H1 (cell line): ENCODE results near the gene NCOA5. TPM values are rescaled to one million over a fixed set of nuclear protein-coding genes. Genes with fewer than 3 reads are reported as not detected.

Experiments used
- CTCF ChIA-PET: fragments of 300-600 bp; sonication (Branson Sonifier 250); formaldehyde crosslinking; loops from one replicate; lab custom pipeline; 2021; ENCODE audit not compliant: partially characterized antibody; lab: Charles Lee
- POLR2A ChIA-PET: fragments of 300-600 bp; sonication (Branson Sonifier 250); formaldehyde crosslinking; loops from one replicate; lab custom pipeline; 2021; ENCODE audit warnings: inconsistent platforms; ENCODE audit not compliant: partially characterized antibody; lab: Charles Lee
- DNase-seq, 2 experiments: peaks; one replicate each; pipeline versions ENCODE4 v3.0.0 to v3.0.0-alpha.2; 2010 to 2022; ENCODE audit warnings: low spot score in 2 of 2, low read depth in 1 of 2, mixed read lengths in 1 of 2
- FAIRE-seq: peaks from 2 replicates; lab custom pipeline; 2011; peaks lifted over from hg19 to GRCh38; lab: Jason Lieb, UNC
- H2AFZ ChIP-seq: 2 replicates; pipeline ENCODE4 v1.8.1; 2012; ENCODE audit warnings: low read length, inconsistent platforms
- H2AK5ac ChIP-seq: 2 replicates; pipeline ENCODE4 v1.6.1; 2013; ENCODE audit warnings: low read depth, low read length
- H2BK120ac ChIP-seq: replicated peaks from 2 replicates; pipeline ENCODE3; 2013; ENCODE audit warnings: low read depth, low read length, inconsistent platforms
- H2BK12ac ChIP-seq: 2 replicates; pipeline ENCODE4 v1.6.1; 2013; ENCODE audit warnings: low read depth, low read length
- H2BK15ac ChIP-seq: 2 replicates; pipeline ENCODE4 v1.6.1; 2013; ENCODE audit warnings: low read length
- H2BK20ac ChIP-seq: 2 replicates; pipeline ENCODE4 v1.6.1; 2013; ENCODE audit warnings: low read length
- H2BK5ac ChIP-seq: 2 replicates; pipeline ENCODE4 v1.6.1; 2013; ENCODE audit warnings: low read depth, low read length
- H3K14ac ChIP-seq: 2 replicates; pipeline ENCODE4 v1.6.1; 2013; ENCODE audit warnings: inconsistent platforms; ENCODE audit not compliant: insufficient read length
- H3K18ac ChIP-seq: 2 replicates; pipeline ENCODE4 v1.6.1; 2013; ENCODE audit warnings: low read length; ENCODE audit errors: extremely low read depth
- H3K23ac ChIP-seq: 2 replicates; pipeline ENCODE4 v1.6.1; 2013; ENCODE audit warnings: inconsistent platforms; ENCODE audit not compliant: insufficient read length
- H3K23me2 ChIP-seq: 2 replicates; pipeline ENCODE4 v1.6.1; 2013; ENCODE audit warnings: low read depth, low read length
- H3K27ac ChIP-seq: 2 replicates; pipeline ENCODE4 v1.6.1; 2011; ENCODE audit warnings: low read depth, low read length, inconsistent platforms
- H3K27me3 ChIP-seq, 4 experiments: replicated peaks in 1 of 4; 1 replicate in 1 of 4; 2 replicates in 3 of 4; pipeline versions ENCODE4 v1.6.1 to v1.8.1; 2011 to 2013; ENCODE audit warnings: low read length in 3 of 4, mild to moderate bottlenecking in 3 of 4, inconsistent platforms in 2 of 4, mixed read lengths in 2 of 4, moderate library complexity in 1 of 4; ENCODE audit not compliant: control insufficient read depth in 3 of 4, insufficient read depth in 3 of 4; ENCODE audit errors: extremely low read depth in 1 of 4
- H3K36me3 ChIP-seq, 4 experiments: 2 replicates each; pipeline versions ENCODE4 v1.6.1 to v1.8.1; 2011 to 2013; ENCODE audit warnings: mild to moderate bottlenecking in 4 of 4, low read length in 3 of 4, moderate library complexity in 2 of 4, control low read depth in 1 of 4, inconsistent platforms in 1 of 4; ENCODE audit not compliant: insufficient read depth in 4 of 4, control insufficient read depth in 2 of 4
- H3K4ac ChIP-seq: replicated peaks from 2 replicates; pipeline ENCODE3; 2013; ENCODE audit warnings: low read length, low read depth, mixed read lengths, inconsistent platforms; ENCODE audit not compliant: insufficient read length
- H3K4me1 ChIP-seq, 4 experiments: replicated peaks in 1 of 4; 1 replicate in 1 of 4; 2 replicates in 3 of 4; pipeline versions ENCODE4 v1.6.1 to v1.8.1; 2011 to 2013; ENCODE audit warnings: low read length in 3 of 4, inconsistent platforms in 2 of 4, mixed read lengths in 1 of 4; ENCODE audit not compliant: insufficient read depth in 4 of 4, control insufficient read depth in 3 of 4
- H3K4me2 ChIP-seq, 2 experiments: 2 replicates each; pipeline versions ENCODE4 v1.6.1 to v1.8.1; 2011 to 2013; ENCODE audit warnings: low read depth in 2 of 2, low read length in 2 of 2, control low read depth in 1 of 2, inconsistent platforms in 1 of 2, mild to moderate bottlenecking in 1 of 2; ENCODE audit not compliant: insufficient read depth in 1 of 2
- H3K4me3 ChIP-seq, 4 experiments: fragments of 200-600, 300-600 bp in 1 of 4; sonication (generic), shearing (Covaris generic), sonication (Bioruptor Twin) in 1 of 4; 2 replicates each; pipeline versions ENCODE4 v1.5.1 to v1.8.1; 2011 to 2016; ENCODE audit warnings: low read length in 4 of 4, low read depth in 3 of 4, control low read depth in 2 of 4, inconsistent platforms in 2 of 4, mild to moderate bottlenecking in 2 of 4, mixed read lengths in 1 of 4, moderate library complexity in 1 of 4; ENCODE audit not compliant: insufficient read depth in 2 of 4; ENCODE audit errors: extremely low read depth in 1 of 4
- H3K56ac ChIP-seq: replicated peaks from 2 replicates; pipeline ENCODE3; 2013; ENCODE audit warnings: low read depth, mild to moderate bottlenecking, mixed read lengths, low read length, inconsistent platforms; ENCODE audit not compliant: insufficient read length
- H3K79me1 ChIP-seq: 2 replicates; pipeline ENCODE4 v1.6.1; 2013; ENCODE audit warnings: low read depth, low read length, control low read depth
- H3K79me2 ChIP-seq, 2 experiments: 2 replicates each; pipeline versions ENCODE4 v1.6.1 to v1.8.1; 2012 to 2013; ENCODE audit warnings: low read length in 2 of 2, mild to moderate bottlenecking in 2 of 2, inconsistent platforms in 1 of 2; ENCODE audit not compliant: insufficient read depth in 2 of 2, control insufficient read depth in 1 of 2
- H3K9ac ChIP-seq, 4 experiments: replicated peaks in 1 of 4; 1 replicate in 1 of 4; 2 replicates in 3 of 4; pipeline versions ENCODE4 v1.6.1 to v1.8.1; 2011 to 2013; ENCODE audit warnings: low read depth in 3 of 4, low read length in 3 of 4, control low read depth in 2 of 4, mild to moderate bottlenecking in 2 of 4, moderate library complexity in 2 of 4, inconsistent platforms in 1 of 4; ENCODE audit errors: extremely low read depth in 1 of 4
- H3K9me3 ChIP-seq, 2 experiments: 2 replicates each; pipeline versions ENCODE4 v1.6.1 to v1.8.1; 2012 to 2013; ENCODE audit warnings: mild to moderate bottlenecking in 2 of 2, moderate library complexity in 2 of 2, control low read depth in 1 of 2, inconsistent platforms in 1 of 2, low read depth in 1 of 2, low read length in 1 of 2, mixed read lengths in 1 of 2; ENCODE audit not compliant: insufficient read depth in 2 of 2
- H4K20me1 ChIP-seq, 2 experiments: replicated peaks in 1 of 2; 2 replicates each; pipeline versions ENCODE3 to v1.8.1; 2011 to 2013; ENCODE audit warnings: inconsistent platforms in 2 of 2, low read length in 2 of 2, mild to moderate bottlenecking in 1 of 2; ENCODE audit not compliant: insufficient read depth in 2 of 2, control insufficient read depth in 1 of 2
- H4K5ac ChIP-seq: 2 replicates; pipeline ENCODE4 v1.6.1; 2013; ENCODE audit warnings: low read length, low read depth, mixed read lengths, inconsistent platforms; ENCODE audit not compliant: insufficient read length
- H4K8ac ChIP-seq: 2 replicates; pipeline ENCODE4 v1.8.0; 2013; ENCODE audit warnings: mild to moderate bottlenecking, moderate library complexity, low read length, inconsistent platforms; ENCODE audit not compliant: insufficient read depth; ENCODE audit errors: extremely low read depth
- H4K91ac ChIP-seq: replicated peaks from 2 replicates; pipeline ENCODE3; 2013; ENCODE audit warnings: low read length, mixed read lengths, inconsistent platforms; ENCODE audit not compliant: insufficient read length
- BCL11A ChIP-seq, 2 experiments: IDR thresholded peaks; one replicate each; pipeline ENCODE4 v1.6.1; 2011; ENCODE audit warnings: low read depth in 2 of 2, low read length in 2 of 2, mild to moderate bottlenecking in 2 of 2
- CHD2 ChIP-seq: IDR thresholded peaks from 2 replicates; pipeline ENCODE4 v1.6.1; 2012; ENCODE audit warnings: low read length, improper control_type of control experiment
- HDAC2 ChIP-seq, 2 experiments: fragments of 300-600 bp in 1 of 2; sonication (generic) in 1 of 2; IDR thresholded peaks; 2 replicates each; pipeline ENCODE4 v1.6.1; 2011 to 2012; ENCODE audit warnings: low read depth in 2 of 2, low read length in 2 of 2, mild to moderate bottlenecking in 2 of 2, moderate library complexity in 2 of 2, borderline replicate concordance in 1 of 2, inconsistent platforms in 1 of 2
- SP1 ChIP-seq: IDR thresholded peaks from 2 replicates; pipeline ENCODE4 v1.6.1; 2011; ENCODE audit warnings: low read depth, low read length
- TBP ChIP-seq: IDR thresholded peaks from 2 replicates; pipeline ENCODE4 v1.6.1; 2011; ENCODE audit warnings: low read depth, low read length, improper control_type of control experiment
- USF2 ChIP-seq: IDR thresholded peaks from 2 replicates; pipeline ENCODE4 v1.6.1; 2011; ENCODE audit warnings: low read length, improper control_type of control experiment
- WGBS, 2 experiments: shearing (Covaris generic) in 1 of 2; methylation state at CpG; one replicate each; pipeline versions ENCODE4 v1.1.6 to v1.1.7; 2013 to 2015; ENCODE audit warnings: low lambda C conversion rate in 2 of 2, mixed read lengths in 2 of 2, inconsistent platforms in 1 of 2, low coverage in 1 of 2, missing lambda C conversion rate in 1 of 2; ENCODE audit not compliant: insufficient replicate concordance in 2 of 2, insufficient coverage in 1 of 2, insufficient read length in 1 of 2; ENCODE audit errors: extremely low coverage in 1 of 2, missing lambda C conversion rate in 1 of 2; 5-methylcytosine and 5-hydroxymethylcytosine counted together
- polyA plus RNA-seq, 7 experiments: library from polyadenylated mRNA; depleted of rRNA in 3 of 7; stranded (reverse) in 5 of 7; unstranded in 2 of 7; fragments of >200 nt in 5 of 7; fragments of 200-250 nt in 2 of 7; gene quantifications; 1 replicate in 5 of 7; 2 replicates in 1 of 7; 4 replicates in 1 of 7; pipeline versions ENCODE4 v1.2.1 to v1.2.3, GENCODE V29; 2011 to 2013; ENCODE audit warnings: missing spikeins in 2 of 7, mixed read lengths in 2 of 7
- total RNA-seq: library from RNA; stranded (reverse); fragmentation: NEBNext Ultra II Directional; extraction: Animal tissue kit (Norgen Biotek cat#: 25700); gene quantifications from 2 replicates; pipeline ENCODE4 v1.2.1, GENCODE V29; 2021

NCOA5 gene
- total and polyA plus RNA-seq, 2 of the 8 experiments (the other 6 are each of a cell fraction or from before 2014, with no cell fraction given): 20.4 to 29.0 TPM

- no peaks in the 10 kb centered on the region; a peak in 1 of 4 replicates for H3K9me3 ChIP-seq
- H3K18ac ChIP-seq: no peak overlapping the region
- peak overlapping the region; percentile 99; the same call in 1 of the 2 replicates for H3K27ac ChIP-seq
- H3K79me1 ChIP-seq: peaks cover 5% of the 10 kb centered on the region; the same call in 1 of the 2 replicates
- WGBS, 2 experiments: 15% methylated on average over 22 of the region's 22 CpGs; no CpG with 5 or more reads in 1 of the 2 experiments
- H4K8ac ChIP-seq: peak overlapping the region; percentile 100; the same call in 1 of the 2 replicates
- H2BK5ac ChIP-seq: peak overlapping the region; percentile 87; the same call in 1 of the 2 replicates
- H4K20me1 ChIP-seq: peaks cover 9 to 12% of the 10 kb centered on the region in 2 experiments
- CTCF ChIA-PET: interaction anchor here (0.6 to 2.4 kb wide), 11 partner anchors 8 to 66 kb away, joined by 3 to 10 read pairs (median 3); no protein-coding TSS in a partner anchor
- H3K4me3 ChIP-seq: peak overlapping the region; percentile 78 to 97 (median 84)
- H3K79me2 ChIP-seq: peaks cover 17 to 55% of the 10 kb centered on the region in 2 experiments
- peaks cover 0 to 6% (median 2%) of the 10 kb centered on the region in 4 experiments; a peak in 4 of 7 replicates for H3K4me1 ChIP-seq
- H3K56ac ChIP-seq: peak overlapping the region; percentile 82
- H3K9ac ChIP-seq: peak overlapping the region; percentile 85 to 100 (median 98)
- H3K4me2 ChIP-seq: peak overlapping the region; percentile 69 to 90
- H4K5ac ChIP-seq: no peak overlapping the region
- H2BK120ac ChIP-seq: no peak overlapping the region
- H2AK5ac ChIP-seq: no peak overlapping the region
- no peaks in the 10 kb centered on the region; the same call in 1 of the 2 replicates for H3K23me2 ChIP-seq
- no peak overlapping the region for H3K4ac ChIP-seq
- no peak overlapping the region for H4K91ac ChIP-seq
- H2AFZ ChIP-seq: no peak overlapping the region
- no peak overlapping the region for H3K14ac ChIP-seq
- TF ChIP-seq CHD2: no peak
- no peak for TF ChIP-seq TBP
- TF ChIP-seq SP1: no peak
- no peak for TF ChIP-seq BCL11A (IDR thresholded peaks at IDR 0.05; ENCODE audit: low read depth in 2 of 2, low read length in 2 of 2)
- no peak for TF ChIP-seq HDAC2 (IDR thresholded peaks at IDR 0.05; ENCODE audit: borderline replicate concordance in 1 of 2, low read depth in 2 of 2, low read length in 2 of 2)
- TF ChIP-seq USF2: no peak
- H2BK20ac ChIP-seq: no peak overlapping the region
- POLR2A ChIA-PET: interaction anchor here (0.6 to 2.5 kb wide), 25 partner anchors 9 to 244 kb away, joined by 3 to 32 read pairs (median 3); partner anchors contain the start of genes CD40 and SLC12A5
- no peak overlapping the region for H2BK15ac ChIP-seq
- FAIRE-seq: no peak
- H3K27me3 ChIP-seq: no peaks in the 10 kb centered on the region
- DNase-seq: no peak
- H3K23ac ChIP-seq: no peak overlapping the region
- H2BK12ac ChIP-seq: no peak overlapping the region
- H3K36me3 ChIP-seq: no peaks in the 10 kb centered on the region
Measured at GRCh38 chr20:46088409-46089166, 1.2 kb downstream of the NCOA5 start.
